Islet precursor cell (in vitro differentiated cells): Measurements from ENCODE around the gene BTBD16.

Experiments used
- DNase-seq: peaks from one replicate; pipeline ENCODE4 v3.0.0-alpha.2; 2018

BTBD16 gene

DNA sequence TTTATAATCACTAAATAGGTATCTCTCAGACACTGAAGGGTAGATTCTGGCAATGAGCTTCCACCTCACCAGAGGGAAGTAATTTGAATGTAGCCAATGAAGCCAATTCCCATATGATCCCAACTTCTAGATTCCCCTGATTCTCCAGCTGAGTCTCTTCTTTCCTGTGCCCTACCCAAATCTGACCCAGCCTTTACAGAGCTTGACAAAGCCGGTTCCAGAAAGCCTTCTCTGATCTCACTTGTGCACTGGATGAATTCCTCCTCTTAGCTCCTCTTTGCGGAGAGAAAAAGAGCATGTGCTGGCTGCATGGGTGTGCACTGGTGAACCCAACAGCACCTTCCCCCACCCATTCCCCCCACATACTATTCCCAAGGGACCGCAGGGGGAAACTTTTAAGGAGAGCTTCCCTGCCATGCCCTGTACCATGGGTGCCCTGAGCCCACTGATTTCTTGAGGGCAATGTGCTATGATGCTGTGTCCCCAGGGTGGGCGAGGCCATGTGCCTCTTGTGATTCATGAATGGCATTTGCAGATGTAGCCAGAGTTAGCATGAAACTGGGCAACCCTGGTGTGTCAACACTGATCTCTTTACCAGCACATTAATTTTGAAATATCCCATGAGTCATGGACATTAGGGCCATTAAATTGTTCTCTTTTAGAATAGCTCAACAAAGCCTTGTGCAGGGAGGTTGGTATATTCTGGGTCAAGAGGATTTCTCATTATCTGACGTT lies 53.0 kb downstream of the BTBD16 start:
- no peak for DNase-seq

DNA sequence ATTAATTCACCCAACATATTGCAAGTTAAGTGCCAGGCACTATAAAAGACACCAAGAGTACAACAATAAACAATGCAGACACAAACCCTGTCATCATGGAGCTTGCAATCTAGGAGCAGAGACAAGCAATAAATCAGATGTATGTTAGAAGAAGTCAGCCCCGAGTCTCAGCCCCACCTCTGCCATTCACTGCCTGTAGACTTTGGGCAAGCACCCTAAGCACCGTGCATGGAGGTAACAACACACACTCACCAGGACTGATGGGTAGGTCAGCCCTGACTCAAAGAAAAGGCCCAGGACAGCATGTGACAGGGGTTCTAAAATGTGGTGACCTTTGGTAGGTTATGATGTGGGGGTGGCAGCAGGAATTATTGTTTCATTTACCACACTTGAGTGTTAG lies 54.1 kb downstream of the BTBD16 start:
- DNase-seq: no peak

DNA sequence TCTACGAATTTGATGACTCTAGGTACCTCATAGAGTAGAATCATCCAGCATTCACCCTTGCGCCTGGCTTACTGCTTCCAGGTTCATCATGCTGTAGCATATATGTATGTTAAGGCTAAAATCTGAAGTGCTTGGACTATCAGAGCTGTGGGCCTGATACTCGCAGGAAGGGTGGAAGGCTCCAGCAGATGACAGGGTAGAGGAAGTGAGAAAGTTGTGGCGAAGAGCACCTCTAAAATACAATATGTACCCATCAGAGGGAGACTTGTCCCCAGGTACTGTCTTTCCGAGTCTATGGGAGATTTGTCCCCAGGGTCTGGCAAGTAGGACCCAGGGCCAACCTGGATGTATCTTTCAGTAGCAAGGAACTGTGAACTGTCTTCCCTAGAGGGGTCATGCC lies 55.3 kb downstream of the BTBD16 start:
- DNase-seq: no peak

DNA sequence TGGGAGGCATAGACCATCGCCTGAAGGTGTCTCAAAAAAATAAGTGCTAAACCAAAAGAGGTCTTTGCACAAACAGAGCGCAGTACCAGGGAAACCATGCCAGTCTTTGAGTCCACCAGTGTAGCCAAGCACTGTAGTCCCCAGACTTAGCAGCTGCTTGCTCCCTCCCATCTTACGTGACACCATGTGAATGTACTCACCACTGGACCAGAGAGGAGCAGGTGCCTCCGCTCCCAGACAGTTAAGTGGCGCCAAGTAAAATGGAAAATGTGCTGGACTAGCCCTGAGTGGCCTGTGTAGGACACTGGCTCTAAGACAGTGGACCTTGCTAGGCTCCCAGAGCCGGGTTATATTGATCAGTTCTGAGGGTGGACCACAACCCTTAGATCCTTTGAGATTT lies 55.7 kb downstream of the BTBD16 start:
- DNase-seq: no peak

DNA sequence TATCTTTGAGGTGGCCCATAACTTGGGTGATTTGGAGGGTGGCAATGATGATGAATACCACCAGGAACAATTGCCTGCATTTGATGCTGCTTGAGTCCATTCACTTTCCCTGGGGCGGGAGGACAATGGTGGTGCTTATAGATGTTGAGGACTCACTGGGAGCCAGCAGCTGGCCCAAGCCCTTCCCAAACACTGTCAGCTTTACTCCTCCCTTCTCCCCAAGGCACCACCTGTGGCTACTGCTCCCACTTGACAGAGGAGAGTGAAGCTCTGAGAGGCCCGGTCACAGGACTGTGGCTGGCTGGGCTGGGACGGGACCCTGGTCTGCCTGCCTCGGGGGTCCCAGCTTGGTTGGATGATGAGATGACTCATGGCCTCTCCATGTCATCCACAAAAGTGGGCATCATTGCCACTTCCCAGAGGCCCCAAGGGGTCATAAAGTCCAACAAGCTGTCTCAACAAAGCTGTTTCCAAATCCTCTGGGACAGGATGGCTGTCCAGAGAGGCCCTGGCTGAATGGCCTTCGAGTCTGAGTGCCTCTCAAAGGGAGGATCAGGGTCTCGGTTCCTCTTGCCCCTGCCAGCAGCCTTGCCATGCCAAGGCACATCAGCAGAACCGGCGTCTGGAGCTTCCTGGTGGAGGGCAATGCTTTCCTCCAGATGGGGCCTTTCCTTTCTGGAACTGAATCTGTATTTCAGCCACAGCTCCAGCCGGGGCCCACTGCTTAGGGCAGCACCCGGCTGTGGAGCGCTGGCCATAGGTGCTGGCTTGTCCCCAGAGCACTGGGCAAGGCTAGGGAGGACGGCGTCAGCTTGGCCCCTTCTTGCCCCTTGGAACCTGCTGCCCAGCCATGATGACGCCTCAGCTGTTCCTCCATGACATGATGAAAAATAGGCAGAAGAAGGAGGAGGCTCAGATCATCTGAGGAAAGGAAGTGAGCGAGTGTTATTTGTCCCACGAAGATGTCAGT lies 56.4 kb downstream of the BTBD16 start:
- no peak for DNase-seq

DNA sequence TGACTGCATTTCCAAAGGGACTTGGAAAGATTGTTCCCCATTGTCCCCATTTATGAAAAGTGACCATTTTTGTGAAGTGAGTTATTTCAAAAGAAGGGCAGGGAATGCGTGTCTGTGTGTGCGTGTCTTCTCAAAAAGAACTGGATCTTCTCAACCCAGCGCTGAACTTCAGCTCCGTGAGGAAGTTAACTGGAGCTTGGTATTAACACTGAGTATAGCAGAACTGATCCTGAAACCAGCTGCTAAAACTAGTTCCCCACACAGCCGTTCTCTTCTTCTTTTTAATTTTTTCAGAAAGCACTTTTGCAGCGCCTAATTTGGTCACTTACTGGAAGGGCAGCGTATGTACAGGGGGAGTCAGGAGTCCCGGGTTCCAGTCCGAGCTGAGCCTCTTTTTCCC lies 57.6 kb downstream of the BTBD16 start:
- DNase-seq: no peak

DNA sequence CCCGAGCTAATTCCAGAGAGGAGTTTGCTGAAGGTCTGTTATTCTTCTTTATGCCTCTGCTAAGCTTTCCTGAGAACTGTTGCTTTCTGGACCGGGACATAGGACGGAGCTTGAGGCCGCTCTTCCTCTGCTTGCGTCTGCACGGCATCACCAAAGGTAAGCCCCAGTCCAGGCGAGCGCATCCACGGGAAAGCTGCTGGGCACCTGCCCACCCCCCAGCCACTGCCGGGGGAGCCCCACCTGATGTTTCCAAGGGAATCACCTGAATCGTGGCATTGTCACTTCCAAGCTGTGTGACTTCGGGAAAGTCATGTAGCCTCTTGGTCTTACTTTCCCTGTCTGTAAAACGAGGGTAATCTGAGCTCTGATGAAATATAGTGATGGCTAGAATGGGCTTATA lies 58.3 kb downstream of the BTBD16 start:
- DNase-seq: no peak

DNA sequence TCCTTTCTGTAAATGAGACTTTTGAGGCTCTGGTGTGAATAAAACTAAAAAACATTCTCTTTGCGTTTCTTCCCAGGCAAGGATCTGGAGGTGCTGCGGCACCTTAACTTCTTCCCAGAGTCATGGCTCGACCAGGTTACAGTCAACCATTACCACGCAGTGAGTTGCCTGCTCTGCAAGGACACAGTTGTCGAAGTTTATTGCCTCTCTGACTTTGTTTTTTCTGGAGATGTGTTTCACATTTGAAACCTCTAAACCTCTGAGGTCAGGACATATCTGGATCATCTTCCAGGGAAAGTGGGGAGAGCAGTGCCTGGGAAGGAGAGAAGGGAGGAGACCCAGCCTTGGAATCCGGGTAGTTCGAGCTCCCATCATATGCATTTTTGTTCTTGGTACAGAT lies 60.0 kb downstream of the BTBD16 start:
- no peak for DNase-seq

DNA sequence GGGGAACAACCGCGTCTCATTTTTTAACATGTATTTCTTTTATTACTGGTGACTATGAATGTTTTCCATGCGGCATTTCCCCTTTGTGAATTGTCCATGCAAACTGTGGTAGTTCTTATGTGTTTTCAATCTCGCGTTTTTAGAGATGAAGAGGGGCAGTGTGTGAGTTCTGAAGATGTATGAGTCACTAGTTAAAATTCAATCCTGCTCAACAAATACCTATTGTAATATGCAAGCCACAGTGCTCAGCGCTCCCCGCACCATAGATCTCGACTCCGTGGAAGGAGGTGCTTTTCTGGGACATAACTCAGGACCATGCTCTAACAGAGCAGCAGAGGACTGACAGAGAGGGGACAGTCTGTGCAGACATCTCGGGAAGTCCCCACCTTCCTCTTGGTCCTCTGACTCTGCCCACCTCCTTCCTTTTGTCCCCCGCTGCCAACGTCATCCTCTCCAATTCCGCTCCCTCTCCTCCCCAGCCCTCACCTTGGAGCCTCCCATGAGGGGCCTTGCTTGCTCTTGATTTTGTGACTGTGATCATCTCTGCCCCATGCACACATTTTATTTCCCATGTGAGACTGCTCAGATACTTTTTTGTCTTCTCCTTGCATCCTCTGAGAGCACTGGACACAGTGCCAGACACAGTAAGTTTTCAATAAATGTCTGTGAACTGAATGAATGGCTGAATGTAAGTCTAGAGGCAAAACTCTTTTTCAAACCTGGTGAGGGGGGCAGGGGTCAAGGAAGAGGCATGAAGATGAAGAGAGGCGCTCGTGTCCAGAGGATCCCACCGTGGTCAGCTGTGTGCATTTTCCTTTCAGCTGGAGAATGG lies 60.7 kb downstream of the BTBD16 start:
- no peak for DNase-seq

DNA sequence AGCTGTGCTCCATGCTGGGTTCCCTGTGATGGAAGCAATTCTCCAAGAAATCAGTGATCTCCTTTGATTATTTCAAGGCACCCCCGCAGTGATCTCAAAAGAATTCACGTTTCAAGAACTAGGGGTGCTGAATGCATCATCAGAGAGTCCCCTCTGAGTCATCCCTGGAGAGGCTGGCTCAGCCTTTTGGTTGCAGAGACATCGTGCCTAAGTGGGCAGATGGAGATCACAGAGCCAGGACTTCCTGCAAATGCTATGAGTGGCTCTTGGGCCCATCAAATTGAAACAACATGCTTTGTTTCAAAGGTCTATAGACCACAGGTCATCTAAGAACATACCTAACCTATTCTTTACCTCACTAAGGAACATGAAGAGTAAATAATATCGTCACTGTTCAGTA lies 61.9 kb downstream of the BTBD16 start:
- no peak for DNase-seq

DNA sequence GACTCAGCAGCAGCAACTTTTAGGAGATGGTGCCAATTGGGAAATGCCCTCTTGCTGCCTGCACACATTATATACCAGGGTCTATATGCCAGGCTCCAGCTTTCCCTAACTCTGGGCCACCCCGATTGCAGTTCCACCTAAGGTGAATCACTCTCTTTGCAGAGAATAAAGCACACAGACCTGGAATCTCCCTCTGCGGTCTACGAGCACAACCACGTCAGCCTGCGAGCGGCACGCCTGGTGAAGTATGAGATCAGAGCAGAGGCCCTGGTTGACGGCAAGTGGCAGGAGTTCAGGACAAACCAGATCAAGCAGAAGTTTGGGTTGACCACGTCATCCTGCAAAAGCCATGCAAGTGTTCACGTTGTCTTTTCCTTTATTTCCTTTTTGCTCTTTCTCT lies 65.2 kb downstream of the BTBD16 start:
- DNase-seq: no peak

DNA sequence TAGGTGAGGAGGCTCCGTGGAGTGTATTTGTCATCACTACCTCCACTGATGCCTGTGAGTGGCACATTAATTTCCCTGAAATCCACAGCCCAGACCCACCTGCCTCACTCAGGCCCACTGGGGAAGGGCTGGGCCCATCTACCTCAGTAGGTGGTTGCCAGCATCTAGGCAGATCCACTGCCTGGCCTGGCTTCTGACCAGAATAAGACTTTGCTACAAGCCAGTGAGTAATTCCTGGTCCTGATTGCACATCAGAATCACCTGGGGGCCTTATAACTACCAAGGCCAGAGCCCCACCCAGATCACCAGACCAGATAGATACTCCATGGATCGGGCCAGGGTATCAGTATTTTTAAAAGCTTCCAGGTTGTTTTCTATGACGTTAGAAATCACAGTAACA lies 65.9 kb downstream of the BTBD16 start:
- DNase-seq: no peak

DNA sequence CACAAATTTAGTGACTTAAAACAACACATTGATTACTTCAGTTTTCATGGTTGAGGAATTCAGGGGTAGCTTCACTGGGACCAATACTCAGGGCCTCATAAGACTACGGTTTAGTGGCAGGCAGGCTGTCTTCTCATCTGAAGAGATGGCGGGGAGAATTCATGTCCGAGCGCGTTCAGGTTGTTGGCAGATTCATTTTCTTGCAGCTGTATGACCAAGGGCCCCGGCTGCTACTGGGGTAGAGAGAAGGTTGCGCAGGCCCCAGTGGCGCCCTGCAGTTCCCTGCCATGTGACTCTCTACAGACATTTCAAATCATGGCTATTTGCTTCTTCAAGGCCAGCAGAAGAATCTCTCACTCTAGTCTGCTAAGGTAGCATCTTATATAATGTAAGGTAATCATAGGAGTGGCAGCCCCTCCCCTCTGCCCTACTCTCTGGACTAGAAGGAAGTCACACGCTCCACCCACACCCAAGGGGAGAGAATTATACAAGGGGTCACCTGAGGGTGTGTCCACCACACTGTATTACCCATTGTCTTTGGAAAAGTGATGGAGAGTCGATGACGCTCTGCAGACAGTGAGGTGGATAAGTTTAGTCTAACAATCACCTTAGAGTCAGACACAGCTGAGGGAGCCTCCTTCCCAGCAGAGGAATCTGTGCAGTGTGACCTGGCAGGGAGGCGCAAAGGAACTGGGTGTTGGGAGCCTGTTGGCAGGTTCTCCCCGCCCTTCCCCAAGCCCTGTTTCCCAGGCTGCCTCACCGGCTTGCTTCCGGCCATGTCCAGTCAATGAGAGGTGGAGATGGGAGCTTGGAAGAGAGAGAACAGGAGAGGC lies 67.7 kb downstream of the BTBD16 start:
- DNase-seq: no peak

DNA sequence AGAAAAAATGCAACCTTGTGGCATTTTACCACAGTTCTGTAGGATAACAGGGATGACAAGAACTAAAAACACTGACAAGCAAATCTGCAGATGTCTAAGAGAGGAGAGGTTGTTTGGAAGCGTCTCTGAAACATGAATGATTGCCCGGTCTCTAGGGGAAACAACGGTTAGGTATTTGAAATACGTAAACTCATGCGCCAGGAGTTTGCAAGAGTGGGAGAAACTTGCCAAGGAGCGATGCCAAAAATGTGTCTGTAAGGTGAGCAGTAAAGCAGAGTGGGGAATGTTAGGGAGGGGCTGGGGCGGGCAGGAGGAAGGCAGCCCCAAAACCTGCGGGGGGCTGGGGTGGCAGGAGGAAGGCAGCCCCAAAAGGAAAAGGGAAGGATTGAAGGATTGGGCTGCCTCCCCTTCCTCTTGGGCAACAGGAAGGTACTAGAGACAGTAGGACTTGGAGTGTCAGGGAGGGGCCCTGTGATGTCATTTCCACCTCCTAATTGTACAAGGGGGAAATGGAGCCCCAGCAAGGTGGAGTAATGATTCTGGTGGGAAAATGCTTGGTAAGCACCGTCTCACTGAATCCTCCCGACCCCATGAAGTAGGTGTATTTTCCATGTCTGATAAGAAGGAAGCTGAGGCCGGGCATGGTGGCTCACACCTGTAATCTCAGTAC lies 70.2 kb downstream of the BTBD16 start:
- DNase-seq: no peak

DNA sequence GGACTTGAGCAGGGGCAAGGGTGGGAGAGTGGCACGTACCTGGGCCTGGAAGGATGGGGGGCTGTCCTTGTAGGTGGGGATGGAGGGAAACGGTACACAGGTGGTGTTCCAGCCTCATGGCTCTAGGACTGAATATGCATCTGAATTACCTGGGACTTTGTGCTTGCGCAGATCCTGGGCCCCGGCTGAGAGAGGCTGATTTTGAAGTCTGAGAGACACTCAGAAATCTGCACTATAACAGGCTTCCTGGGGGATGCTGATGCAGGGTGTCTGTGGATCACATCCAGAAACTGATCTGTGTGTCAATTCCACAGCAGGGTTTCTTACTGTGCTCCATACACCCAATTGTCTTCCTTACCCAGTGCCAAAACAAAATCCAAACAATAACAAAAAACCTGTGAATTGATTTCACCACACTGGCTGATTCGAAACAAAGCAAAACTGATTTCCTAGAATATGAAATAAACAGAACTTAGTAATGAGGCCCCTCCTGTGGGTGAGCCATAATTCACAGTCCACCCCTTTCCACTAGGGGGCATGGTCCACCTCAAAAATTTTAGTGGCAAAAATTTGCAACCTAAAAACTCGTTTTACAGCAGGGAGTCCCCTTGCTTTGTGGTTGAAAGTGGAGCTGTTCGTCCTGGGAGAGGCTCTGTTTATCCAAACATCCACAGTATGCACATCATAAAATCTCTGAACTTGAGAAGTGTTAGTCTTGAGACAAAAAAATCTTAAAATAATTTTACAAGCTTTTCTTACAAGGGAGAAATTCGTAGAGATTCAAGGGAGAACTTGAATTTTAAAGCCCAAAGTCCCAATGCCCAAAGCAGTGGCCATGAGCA lies 71.4 kb downstream of the BTBD16 start:
- DNase-seq: peak; percentile 35

DNA sequence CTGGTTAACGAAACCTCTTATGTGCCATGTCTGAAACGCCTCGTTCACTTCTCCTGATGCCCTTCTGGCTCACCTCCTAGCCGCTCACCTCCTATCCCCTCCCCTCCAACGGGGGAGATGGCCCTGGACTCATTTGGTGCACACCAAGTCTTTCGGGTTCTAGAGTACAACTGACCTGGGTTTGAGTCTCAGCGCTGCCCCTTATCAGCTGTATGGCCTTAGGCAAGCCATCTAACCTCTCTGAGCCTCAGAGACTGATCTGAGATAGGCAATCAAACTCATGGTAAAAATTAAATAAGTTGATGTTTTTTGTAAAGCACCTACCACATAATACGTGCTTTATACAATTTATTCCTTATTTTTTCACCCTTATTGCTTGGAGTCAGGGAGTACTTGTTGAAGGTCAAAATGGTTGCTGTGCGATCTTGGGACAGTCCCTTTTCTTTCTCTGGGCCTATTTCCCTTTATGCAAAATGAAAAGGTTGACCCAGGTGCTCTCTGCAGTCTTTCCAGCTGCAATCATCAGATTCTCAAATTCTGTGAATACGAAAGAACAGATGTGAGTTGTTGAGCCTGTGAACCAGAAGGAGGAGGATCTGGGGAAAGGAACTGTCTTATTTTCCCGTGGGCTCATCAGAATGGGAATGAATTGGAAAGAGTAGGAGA lies 72.2 kb downstream of the BTBD16 start:
- DNase-seq: no peak

DNA sequence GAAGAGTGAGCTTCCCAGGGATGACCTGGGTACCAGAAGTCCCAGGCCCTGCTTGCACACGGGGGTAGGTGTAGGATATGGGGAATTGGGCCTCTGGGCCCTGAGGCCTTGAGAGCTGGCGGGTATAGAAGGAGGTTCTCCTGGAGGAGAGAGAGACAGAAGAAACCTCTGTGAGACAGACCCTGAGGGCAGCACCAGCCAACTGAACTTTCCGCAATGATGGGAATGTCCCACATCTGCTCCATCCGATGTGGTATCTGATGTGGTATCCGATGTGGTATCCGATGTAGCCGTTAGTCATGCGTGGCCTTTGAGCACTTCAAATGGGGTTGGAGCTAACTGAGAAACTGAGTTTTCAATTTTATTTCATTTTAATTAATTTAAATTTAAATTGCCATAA lies 72.8 kb downstream of the BTBD16 start:
- DNase-seq: no peak

DNA sequence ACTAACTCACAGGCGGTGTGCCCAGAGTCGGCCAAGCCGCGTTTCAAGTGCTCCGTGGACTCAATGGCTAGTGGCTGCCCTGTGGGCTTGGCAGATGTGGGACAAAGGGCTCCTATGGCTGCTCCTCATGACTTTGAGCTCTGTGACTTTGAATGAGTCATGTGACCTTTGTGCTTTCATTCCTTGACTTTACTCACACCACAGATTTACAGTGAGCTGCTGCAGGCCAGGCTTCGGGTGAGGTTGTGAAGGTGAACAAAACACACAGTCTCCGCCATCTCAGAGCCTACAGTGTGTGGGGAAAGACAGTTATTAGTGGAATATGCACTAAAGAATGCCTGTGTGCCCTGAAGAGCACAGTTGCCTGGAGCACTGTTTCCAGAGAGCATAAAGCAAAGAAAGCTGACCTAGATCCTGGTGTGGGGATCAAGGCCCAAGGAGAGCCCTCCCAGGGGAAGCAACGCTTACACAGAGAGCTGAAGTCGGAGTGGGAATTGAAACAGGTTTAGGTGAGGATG lies 73.7 kb downstream of the BTBD16 start:
- no peak for DNase-seq

DNA sequence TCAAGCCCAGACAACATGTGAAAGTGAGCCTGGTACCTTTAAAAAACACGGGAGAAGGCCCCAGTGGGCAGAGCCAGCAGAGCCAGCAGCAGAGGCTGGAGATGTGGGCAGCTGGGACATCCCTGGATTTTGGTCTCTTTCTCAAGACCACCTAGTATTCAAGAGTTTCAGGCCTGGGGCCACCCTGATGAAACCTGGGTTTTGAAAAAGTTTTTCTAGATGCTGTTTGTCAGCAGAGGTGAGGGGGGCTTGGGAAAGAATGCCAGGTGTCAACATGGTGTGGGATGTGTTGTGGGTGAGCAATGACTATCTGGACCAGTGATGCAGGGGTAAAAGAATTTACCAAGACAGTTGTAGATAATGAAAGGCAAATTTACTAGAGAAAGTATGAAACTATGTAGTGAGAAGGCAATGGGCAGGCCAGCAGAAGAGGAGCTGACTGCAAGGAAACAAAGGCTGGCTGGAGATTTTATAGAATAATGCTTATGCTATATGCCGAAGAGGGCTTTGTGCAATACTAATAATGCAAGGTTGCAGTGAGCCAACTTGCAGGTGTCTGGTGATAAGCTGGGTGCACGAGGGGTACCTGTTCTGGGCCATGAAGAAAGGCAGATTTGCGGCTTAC lies 75.3 kb downstream of the BTBD16 start:
- no peak for DNase-seq
